ENCODE data around the gene ZG16B.
A peak's percentile ranks its signal among the peaks of the same experiment; 100 is the strongest.

Gene ZG16B

DNA sequence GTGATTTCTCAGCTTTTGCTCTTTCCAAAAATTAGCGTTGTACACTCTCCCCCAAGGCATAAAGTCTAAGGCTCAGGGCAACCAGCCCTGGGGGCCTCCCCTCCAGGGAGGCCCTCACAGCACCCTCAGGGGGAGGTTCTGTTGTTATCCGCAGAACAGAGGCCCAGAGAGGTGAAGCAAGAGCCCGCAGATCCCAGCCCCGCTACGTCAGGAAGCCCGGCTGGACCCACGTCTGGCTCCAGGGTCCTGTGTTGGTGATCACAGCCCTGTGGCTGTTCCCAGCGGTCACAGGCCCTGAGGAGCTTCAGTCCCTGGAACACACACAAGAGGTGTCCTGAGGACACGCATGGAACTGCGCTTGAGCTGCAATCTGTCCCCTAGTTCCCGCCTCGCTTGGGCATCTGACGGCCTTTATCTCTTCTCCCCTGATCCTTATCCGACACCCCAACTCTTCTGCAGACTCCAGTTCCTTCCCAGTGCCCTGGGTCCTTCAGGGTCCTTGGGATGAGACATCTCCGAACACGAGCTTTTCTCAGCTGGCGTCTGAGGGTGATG, 1.1 kb upstream of the ZG16B start:
- DNase-seq (ENCODE audit: low read depth in 2 of 2): no peak
- TF ChIP-seq CTCF (IDR thresholded peaks at IDR 0.05; ENCODE audit: low read depth, low read length): no peak
- H3K4me3 ChIP-seq (replicated peaks in 1 of 2; ENCODE audit: low read depth in 2 of 2, low read length in 2 of 2): no peak overlapping the region

GRCh38 chr16:2830355-2830695, 222 bp downstream of the ZG16B start:
- no peak overlapping the region for H3K4me3 ChIP-seq (replicated peaks in 1 of 2; ENCODE audit: low read depth in 2 of 2, low read length in 2 of 2)
- TF ChIP-seq CTCF (IDR thresholded peaks at IDR 0.05; ENCODE audit: low read depth, low read length): no peak
- no peak for DNase-seq (ENCODE audit: low read depth in 2 of 2)

DNA sequence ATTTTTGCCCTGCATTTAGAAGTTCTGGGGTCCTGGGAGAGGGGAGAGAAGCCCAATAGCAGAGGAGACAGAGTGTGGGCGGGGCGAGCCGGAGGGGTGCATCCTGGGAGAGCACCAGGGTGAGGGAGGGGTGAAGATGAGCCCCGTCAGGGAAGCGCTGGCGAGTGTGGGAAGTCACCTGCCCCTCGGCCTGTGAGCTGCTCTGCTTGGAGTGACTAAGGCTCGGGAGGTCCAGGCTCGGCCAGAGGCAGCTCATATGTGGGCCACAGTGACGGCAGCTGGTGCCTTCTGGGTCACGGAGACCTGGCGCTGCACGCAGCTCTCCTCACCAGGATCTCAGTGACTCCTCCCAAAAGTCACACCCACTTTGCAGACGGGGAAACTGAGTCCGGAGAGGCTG, 1.1 kb downstream of the ZG16B start:
- H3K4me3 ChIP-seq (replicated peaks in 1 of 2; ENCODE audit: low read depth in 2 of 2, low read length in 2 of 2): no peak overlapping the region
- DNase-seq (ENCODE audit: low read depth in 2 of 2): no peak
- TF ChIP-seq CTCF (IDR thresholded peaks at IDR 0.05; ENCODE audit: low read depth, low read length): no peak

DNA sequence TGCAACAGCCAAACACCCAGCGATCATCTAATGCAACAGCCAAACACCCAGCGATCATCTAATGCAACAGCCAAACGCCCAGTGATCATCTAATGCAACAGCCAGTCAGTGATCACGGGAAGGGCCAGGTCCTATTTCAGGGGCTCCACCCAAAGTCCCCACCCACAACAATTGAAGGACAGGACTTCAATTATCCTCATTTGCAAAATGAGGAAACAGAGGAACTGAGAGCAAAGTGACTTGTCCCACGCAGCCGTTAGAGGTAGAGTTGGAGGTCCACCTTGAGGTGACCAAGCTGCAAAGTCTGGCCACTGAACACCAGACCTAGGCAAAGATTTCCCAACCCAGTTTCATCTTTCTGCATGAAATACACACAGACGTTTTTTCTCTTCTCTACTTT, 3.7 kb downstream of the ZG16B start:
- no peak overlapping the region for H3K4me3 ChIP-seq (replicated peaks in 1 of 2; ENCODE audit: low read depth in 2 of 2, low read length in 2 of 2)
- no peak for TF ChIP-seq CTCF (IDR thresholded peaks at IDR 0.05; ENCODE audit: low read depth, low read length)
- no peak for DNase-seq (ENCODE audit: low read depth in 2 of 2)

DNA sequence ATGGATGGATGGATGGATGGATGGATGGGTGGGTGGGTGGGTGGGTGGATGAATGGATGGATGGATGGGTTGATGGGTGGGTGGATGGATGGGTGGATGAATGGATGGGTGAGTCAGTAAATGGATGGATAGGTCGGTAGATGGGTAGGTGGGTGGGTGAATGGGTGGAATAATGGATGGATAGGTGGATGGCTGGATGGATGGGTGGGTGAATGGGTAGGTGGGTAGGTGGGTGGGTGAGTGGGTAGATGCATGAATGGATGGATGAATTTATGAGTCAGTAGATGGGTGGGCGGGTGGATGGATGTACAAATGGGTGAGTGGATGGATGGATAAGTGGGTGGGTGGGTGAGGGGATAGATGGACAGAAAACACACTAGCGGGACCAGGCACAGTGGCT, 4.9 kb downstream of the ZG16B start:
- no peak for DNase-seq (ENCODE audit: low read depth in 2 of 2)
- no peak for TF ChIP-seq CTCF (IDR thresholded peaks at IDR 0.05; ENCODE audit: low read depth, low read length)
- no peak overlapping the region for H3K4me3 ChIP-seq (replicated peaks in 1 of 2; ENCODE audit: low read depth in 2 of 2, low read length in 2 of 2)

DNA sequence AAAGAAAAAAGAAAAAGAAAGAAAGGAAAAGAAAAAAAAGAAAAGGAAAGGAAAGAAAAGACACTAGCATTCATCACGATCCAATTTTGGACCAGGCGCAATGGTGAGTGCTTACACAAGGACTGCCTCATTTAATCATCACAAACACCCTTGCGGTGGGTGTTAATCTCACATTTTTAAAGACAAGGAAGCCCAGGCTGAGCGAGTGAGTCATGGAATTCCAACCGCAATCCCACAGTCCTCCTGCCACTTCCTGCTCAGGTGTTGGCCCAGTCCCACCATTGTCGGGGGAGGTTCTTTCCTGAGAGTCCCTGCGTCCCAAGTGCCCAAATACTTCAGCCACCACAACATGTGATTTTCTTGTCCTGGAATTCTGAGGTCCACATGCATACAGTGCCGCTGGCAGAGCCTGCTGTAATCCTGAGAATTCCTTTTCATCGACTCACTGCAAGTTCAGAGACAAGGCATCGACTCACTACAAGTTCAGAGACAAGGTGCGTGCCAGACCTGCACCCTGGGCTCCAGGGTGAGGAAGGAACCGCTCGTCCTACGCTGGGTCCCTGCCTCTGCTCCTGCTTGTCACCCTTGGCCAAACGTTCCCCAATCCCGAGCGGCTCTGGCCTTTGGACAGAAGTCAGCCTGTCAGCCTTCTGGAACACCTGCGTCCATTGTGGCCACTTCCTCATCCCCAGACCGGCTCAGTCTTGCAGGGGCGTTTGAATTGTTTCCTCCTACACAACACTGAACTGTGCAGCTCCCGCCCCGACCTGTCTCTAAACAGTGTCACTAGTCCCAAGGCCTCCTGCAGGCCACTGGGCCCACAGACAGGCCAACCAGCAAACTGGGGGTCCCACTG, 5.8 kb downstream of the ZG16B start:
- DNase-seq (ENCODE audit: low read depth in 2 of 2): peak; percentile 88 to 91
- H3K4me3 ChIP-seq (replicated peaks in 1 of 2; ENCODE audit: low read depth in 2 of 2, low read length in 2 of 2): no peak overlapping the region
- no peak for TF ChIP-seq CTCF (IDR thresholded peaks at IDR 0.05; ENCODE audit: low read depth, low read length)

Measured in cardiac fibroblast (primary cell).